Stomach (tissue), 9 donors: ENCODE results near the gene VAV2. TPM values are rescaled to one million over a fixed set of nuclear protein-coding genes. Genes with fewer than 3 reads are reported as not detected.

Experiments used
- DNase-seq, 2 donors: peaks; one replicate each; pipeline versions ENCODE4 v3.0.0 to v3.0.0-alpha.2; 2013 to 2019
- H3K27ac ChIP-seq, 5 donors: fragments of 200-600 bp in 4 of 5; sonication (generic) in 4 of 5; one replicate each; pipeline ENCODE4 v1.5.1; 2013 to 2019; ENCODE audit warnings: mild to moderate bottlenecking in 1 of 5, moderate library complexity in 1 of 5
- H3K27me3 ChIP-seq, 3 donors: fragments of 200-600 bp; sonication (generic); one replicate each; pipeline ENCODE4 v1.5.1; 2017 to 2019; ENCODE audit warnings: mixed run types in 1 of 3
- H3K36me3 ChIP-seq, 4 donors: fragments of 200-600 bp; sonication (generic); 1 replicate in 3 of 4; 2 replicates in 1 of 4; pipeline ENCODE4 v1.5.1; 2016 to 2019
- H3K4me1 ChIP-seq, 4 donors: fragments of 200-600 bp; sonication (generic); one replicate each; pipeline ENCODE4 v1.5.1; 2016 to 2019
- H3K4me3 ChIP-seq, 4 donors: fragments of 200-600 bp; sonication (generic) in 3 of 4; one replicate each; pipeline ENCODE4 v1.5.1; 2016 to 2019; ENCODE audit warnings: mild to moderate bottlenecking in 1 of 4
- H3K9me3 ChIP-seq, 4 donors: fragments of 200-600 bp; sonication (generic); one replicate each; pipeline ENCODE4 v1.5.1; 2016 to 2019
- CTCF ChIP-seq, 7 experiments: fragments of 450-650 bp in 4 of 7; fragments of 200-600 bp in 3 of 7; sonication (generic) in 3 of 7; IDR thresholded peaks; one replicate each; pipeline ENCODE4 v1.5.1; 2016 to 2019; ENCODE audit warnings: antibody characterized with exemption in 7 of 7, control low read depth in 2 of 7, mild to moderate bottlenecking in 1 of 7
- EP300 ChIP-seq: sonication (generic); formaldehyde crosslinking; IDR thresholded peaks from one replicate; pipeline ENCODE4 v1.6.1; 2017; ENCODE audit warnings: antibody characterized with exemption
- POLR2A ChIP-seq, 4 donors: fragments of 450-650 bp; IDR thresholded peaks; one replicate each; pipeline ENCODE4 v1.6.1; 2016; ENCODE audit warnings: antibody characterized with exemption in 4 of 4, control low read depth in 2 of 4, mild to moderate bottlenecking in 1 of 4, moderate library complexity in 1 of 4
- POLR2AphosphoS5 ChIP-seq, 3 donors: sonication (generic); formaldehyde crosslinking; IDR thresholded peaks; one replicate each; pipeline ENCODE4 v1.6.1; 2016; ENCODE audit warnings: antibody characterized with exemption in 3 of 3
- WGBS, 5 donors: extraction: QIAGEN DNeasy Blood & Tissue Kit in 3 of 5; methylation state at CpG; one replicate each; pipeline versions ENCODE4 v1.1.5 to v1.1.7; 2013 to 2018; 5-methylcytosine and 5-hydroxymethylcytosine counted together
- intact Hi-C: fragments of 100-400 bp; cut with DNase I; formaldehyde crosslinking; loops from one replicate; pipeline ENCODE4 v1.15.1; 2023; ENCODE audit warnings: low total_unique reads
- polyA plus RNA-seq, 3 donors: library from polyadenylated mRNA; stranded (reverse); fragments of 200-250 nt; gene quantifications; one replicate each; pipeline ENCODE4 v1.2.3, GENCODE V29; 2013
- total RNA-seq, 5 donors: library from RNA; depleted of rRNA; stranded (reverse); fragments of >200 nt; gene quantifications; one replicate each; pipeline versions ENCODE4 v1.1.0 to v1.2.3, GENCODE V29; 2014 to 2016
- donor health status: healthy with polysubstance abuse.
- donor health status: Bipolar disorder and iron deficiency.
- donor health status: healthy.

Gene VAV2
- total and polyA plus RNA-seq, 8 donors = 4.1 to 14.2 (median 7.0) TPM

DNA sequence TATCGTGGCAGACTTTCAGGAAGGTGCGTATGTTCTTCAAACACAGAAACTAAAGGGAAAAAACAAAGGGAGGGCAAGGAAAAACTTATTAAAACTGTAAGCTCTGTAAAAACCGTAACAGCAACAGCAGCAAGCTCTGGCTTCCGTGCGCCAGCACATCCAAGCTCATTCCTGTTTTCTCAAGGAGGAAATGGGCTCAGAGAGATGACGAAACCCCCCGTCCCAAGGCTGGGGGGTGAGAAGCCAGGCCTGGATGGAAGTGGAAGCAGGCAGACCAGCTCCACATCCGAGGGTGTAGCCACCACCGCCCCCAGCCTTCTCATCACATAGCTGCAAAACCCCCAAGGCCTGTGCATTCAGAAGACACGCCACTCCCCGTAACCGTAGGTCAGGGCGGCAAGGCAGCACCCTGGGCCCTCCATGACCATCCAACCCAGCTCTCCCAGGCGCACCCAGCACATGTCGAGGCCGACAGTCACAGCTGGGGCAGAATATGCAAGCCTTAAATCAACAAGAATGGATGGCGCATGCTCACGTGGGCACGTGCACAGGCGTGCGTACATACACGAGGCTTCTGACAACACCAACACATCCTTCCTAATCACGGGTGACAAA is 52.8 kb downstream of the VAV2 start:
- Histone ChIP-seq H3K27ac (no peak overlapping the region), H3K27me3 (no peaks in the 10 kb centered on the region), H3K4me3 (no peak overlapping the region), H3K4me1 (peaks cover 10 to 25% (median 15%) of the 10 kb centered on the region in 4 donors), H3K9me3 (no peaks in the 10 kb centered on the region), H3K36me3 (peaks cover 0 to 19% (median 13%) of the 10 kb centered on the region in 4 donors)
- intact Hi-C loops = no loop called here
- DNase-seq = no peak
- TF ChIP-seq POLR2A (IDR thresholded peaks at IDR 0.05) = no peak
- no peak for TF ChIP-seq CTCF (IDR thresholded peaks at IDR 0.05)
- TF ChIP-seq POLR2AphosphoS5 (IDR thresholded peaks at IDR 0.05) = no peak
- TF ChIP-seq EP300 = no peak
- 81 to 90% (median 87%) methylated on average over 9 to 23 of the region's 23 CpGs for WGBS, 5 donors

GRCh38 chr9:133938753-133939152 is 53.4 kb downstream of the VAV2 start:
- Histone ChIP-seq H3K4me1 (peaks cover 10 to 25% (median 15%) of the 10 kb centered on the region in 4 donors), H3K27me3 (no peaks in the 10 kb centered on the region), H3K4me3 (no peak overlapping the region), H3K36me3 (peaks cover 0 to 19% (median 13%) of the 10 kb centered on the region in 4 donors), H3K9me3 (no peaks in the 10 kb centered on the region), H3K27ac (no peak overlapping the region)
- intact Hi-C loops = no loop called here
- no peak for TF ChIP-seq CTCF (IDR thresholded peaks at IDR 0.05)
- no peak for DNase-seq
- 83 to 89% (median 87%) methylated on average over 14 of the region's 14 CpGs for WGBS, 5 donors

GRCh38 chr9:133938086-133938485 is 54.0 kb downstream of the VAV2 start:
- H3K27me3 ChIP-seq = no peaks in the 10 kb centered on the region
- H3K4me3 ChIP-seq = no peak overlapping the region
- peaks cover 10 to 25% (median 15%) of the 10 kb centered on the region in 4 donors for H3K4me1 ChIP-seq
- TF ChIP-seq CTCF (IDR thresholded peaks at IDR 0.05) (no peak), EP300 (no peak), POLR2A (IDR thresholded peaks at IDR 0.05) (no peak), POLR2AphosphoS5 (IDR thresholded peaks at IDR 0.05) (no peak)
- intact Hi-C loops = no loop called here
- peaks cover 0 to 19% (median 13%) of the 10 kb centered on the region in 4 donors for H3K36me3 ChIP-seq
- 91 to 97% (median 95%) methylated on average over 8 to 10 of the region's 10 CpGs for WGBS, 5 donors
- no peak overlapping the region for H3K27ac ChIP-seq
- no peaks in the 10 kb centered on the region for H3K9me3 ChIP-seq
- DNase-seq = no peak

DNA sequence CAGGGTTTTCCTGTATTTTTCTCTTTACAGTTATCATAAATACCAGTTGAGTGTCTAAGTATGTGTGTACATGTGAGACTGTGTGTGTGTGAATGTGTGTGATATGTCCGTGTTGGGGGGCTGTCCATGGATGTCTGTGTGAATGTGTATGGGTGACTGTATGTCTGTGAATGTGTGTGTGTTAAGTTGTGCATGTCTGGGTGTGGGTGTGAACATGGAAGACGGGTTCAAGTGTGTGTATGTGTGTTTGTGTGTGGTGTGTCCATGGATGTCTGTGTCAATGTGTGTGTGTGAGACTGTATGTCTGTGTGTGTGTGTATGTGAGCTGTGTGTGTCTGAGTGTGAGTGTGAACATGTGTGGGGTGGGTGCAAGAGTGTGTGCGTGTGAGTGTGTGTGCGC is 55.0 kb downstream of the VAV2 start:
- Histone ChIP-seq H3K36me3 (peaks cover 0 to 19% (median 13%) of the 10 kb centered on the region in 4 donors), H3K4me3 (no peak overlapping the region), H3K27ac (no peak overlapping the region), H3K9me3 (no peaks in the 10 kb centered on the region), H3K4me1 (peaks cover 10 to 35% (median 23%) of the 10 kb centered on the region in 4 donors), H3K27me3 (no peaks in the 10 kb centered on the region)
- no peak for DNase-seq
- intact Hi-C loops = no loop called here
- TF ChIP-seq POLR2A (IDR thresholded peaks at IDR 0.05) (no peak), CTCF (IDR thresholded peaks at IDR 0.05) (no peak), EP300 (no peak), POLR2AphosphoS5 (IDR thresholded peaks at IDR 0.05) (no peak)
- 71 to 90% (median 79%) methylated on average over 4 of the region's 4 CpGs for WGBS, 5 donors
